Mesenteric fat pad (tissue), 1 donor: Measurements from ENCODE around the gene SSX2B. TPM values are rescaled to one million over a fixed set of nuclear protein-coding genes. Genes with fewer than 3 reads are reported as not detected.
"Not testable (repeated sequence)": the region's sequence is repeated elsewhere in the genome, so short reads cannot be mapped to it uniquely, and the experiment has no call there.

ENCODE experiments used
- DNase-seq: peaks from one replicate; pipeline ENCODE4 v3.0.0-alpha.2; 2020; ENCODE audit warnings: low spot score
- long read RNA-seq: library from polyadenylated mRNA; unstranded; transcript quantifications from one replicate; pipeline ENCODE4 v2.0.0, GENCODE V29; 2020
- total RNA-seq: library from RNA; stranded (reverse); fragmentation: NEBNext Ultra II Directional; extraction: Animal tissue kit (Norgen Biotek cat#: 25700); gene quantifications from one replicate; pipeline ENCODE4 v1.2.1, GENCODE V29; 2021
- donor health status: DM: yes; HTN: yes; CAD: no.

Gene SSX2B, protein sequence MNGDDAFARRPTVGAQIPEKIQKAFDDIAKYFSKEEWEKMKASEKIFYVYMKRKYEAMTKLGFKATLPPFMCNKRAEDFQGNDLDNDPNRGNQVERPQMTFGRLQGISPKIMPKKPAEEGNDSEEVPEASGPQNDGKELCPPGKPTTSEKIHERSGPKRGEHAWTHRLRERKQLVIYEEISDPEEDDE
- not detected for total RNA-seq
- long read RNA-seq, result 0 reads

DNA sequence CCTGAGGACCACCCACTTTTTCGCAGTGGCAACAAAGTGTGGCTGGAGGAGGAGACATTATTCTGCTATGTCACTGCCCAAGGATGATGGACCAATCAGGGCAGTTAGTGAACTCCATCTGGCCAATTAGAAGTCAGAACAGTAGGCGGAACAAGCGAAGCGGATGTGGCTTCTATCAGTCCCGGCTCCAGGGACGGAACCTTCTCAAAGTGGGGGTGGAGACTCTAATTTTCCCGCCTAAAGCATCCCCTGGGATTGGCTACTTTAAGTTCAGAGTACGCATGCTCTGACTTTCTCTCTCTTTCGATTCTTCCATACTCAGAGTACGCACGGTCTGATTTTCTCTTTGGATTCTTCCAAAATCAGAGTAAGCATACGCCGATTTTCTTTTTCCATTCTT is at the start of gene SSX2B:
SSX2B (plus strand) TSS at position 301 of the 400 bp plus-strand sequence. CDS start 1,429 bp downstream, outside the sequence.
- DNase-seq, result not testable (repeated sequence)

DNA sequence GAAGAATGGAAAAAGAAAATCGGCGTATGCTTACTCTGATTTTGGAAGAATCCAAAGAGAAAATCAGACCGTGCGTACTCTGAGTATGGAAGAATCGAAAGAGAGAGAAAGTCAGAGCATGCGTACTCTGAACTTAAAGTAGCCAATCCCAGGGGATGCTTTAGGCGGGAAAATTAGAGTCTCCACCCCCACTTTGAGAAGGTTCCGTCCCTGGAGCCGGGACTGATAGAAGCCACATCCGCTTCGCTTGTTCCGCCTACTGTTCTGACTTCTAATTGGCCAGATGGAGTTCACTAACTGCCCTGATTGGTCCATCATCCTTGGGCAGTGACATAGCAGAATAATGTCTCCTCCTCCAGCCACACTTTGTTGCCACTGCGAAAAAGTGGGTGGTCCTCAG is 44.0 kb upstream of the SSX2B start, which contains the start of gene SSX2:
SSX2 (minus strand) TSS at position 101 of the 400 bp plus-strand sequence. CDS start 1,429 bp downstream, outside the sequence.
- not testable (repeated sequence) for DNase-seq

DNA sequence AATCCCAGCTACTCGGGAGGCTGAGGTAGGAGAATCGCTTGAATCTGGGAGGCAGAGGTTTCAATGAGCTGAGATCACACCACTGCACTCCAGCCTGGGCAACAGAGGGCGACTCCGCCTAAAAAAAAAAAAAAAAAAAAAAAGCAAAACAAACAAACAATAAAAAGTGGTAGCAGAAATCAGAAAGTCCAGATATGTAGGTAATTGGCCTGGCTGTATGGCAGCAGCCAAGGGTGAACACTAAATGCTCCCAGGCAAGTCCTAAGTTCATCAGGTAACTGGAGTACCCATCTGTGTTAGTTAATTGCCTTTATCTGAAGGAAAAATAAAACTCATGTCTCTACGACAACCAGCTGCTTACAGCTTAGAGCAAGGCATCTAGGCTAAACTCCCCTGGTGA is 14.9 kb downstream of the SSX2B start:
- DNase-seq, result not testable (repeated sequence)

DNA sequence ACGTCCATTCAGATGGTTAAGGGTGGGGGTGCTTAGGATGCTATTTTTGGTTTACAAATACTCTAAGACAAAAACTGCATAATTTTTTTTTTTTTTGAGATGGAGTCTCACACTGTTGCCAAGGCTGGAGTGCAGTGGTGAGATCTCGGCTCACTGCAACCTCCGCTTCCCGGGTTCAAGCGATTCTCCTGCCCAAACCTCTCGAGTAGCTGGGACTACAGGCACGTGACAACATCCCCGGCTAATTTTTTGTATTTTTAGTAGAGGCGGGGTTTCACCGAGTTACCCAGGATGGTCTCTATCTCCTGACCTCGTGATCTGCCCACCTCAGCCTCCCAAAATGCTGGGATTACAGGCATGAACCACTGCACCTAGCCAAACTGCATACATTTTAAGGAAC is 22.5 kb downstream of the SSX2B start:
- peak; percentile 59 for DNase-seq

DNA sequence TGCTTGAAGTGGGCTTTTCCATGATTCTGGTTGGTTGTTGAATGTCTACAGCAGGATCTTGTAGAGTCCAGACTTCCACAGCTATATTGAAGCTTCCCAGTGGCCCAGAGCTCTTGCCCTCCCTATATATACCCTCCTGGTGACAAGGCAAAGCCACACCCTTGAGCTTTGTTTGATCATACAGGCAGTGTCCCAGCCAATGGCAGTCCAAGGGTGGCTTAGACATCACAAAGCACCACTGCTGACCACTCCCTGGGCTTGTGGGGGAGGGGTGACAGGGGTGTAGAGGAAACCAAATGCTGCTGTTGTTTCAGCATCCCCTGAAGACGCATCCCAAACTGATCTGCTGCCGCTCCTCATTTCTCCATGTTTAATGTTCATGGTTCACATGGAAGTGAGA is 46.3 kb downstream of the SSX2B start, which contains the start of gene SPANXN5:
SPANXN5 (minus strand) TSS at position 101 of the 400 bp plus-strand sequence; CDS start at position 22, 79 bp downstream.
- DNase-seq, result not testable (repeated sequence)

DNA sequence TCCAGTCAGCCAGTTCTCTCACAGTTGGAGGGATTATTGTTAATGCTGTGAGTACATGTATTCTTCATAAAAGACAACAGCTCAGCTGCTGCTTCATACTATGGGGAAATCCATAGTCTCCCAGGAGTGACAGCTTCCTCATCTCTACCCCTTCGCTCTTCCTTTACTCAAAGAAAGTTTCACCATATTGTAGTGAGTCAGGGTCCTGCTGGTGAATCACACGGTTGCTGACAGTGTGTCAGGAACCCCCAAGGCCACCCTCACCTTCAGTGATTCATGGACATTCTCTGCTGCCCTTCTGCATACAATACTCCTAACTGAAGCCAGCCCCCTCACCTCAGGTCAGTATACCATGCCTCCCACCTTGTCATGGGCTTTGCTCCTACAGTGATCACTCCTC is 53.8 kb downstream of the SSX2B start:
- DNase-seq, result not testable (repeated sequence)

Other genes starting within 250 kb of the SSX2B start
- gene XAGE1B, start 234.2 kb upstream of the SSX2B start, total RNA-seq, result not detected
- not detected for gene SSX7, start 96.4 kb upstream of the SSX2B start, total RNA-seq
- not detected for gene SSX2, start 44.1 kb upstream of the SSX2B start, total RNA-seq
- gene SPANXN5, start 46.2 kb downstream of the SSX2B start, total RNA-seq, result not detected
- gene XAGE5, start 60.0 kb downstream of the SSX2B start, total RNA-seq, result not detected
- not detected for gene XAGE3, start 116.8 kb downstream of the SSX2B start, total RNA-seq
- gene FAM156B, start 146.1 kb downstream of the SSX2B start, total RNA-seq, result 28.5 TPM
- 31.8 TPM for gene FAM156A, start 207.3 kb downstream of the SSX2B start, total RNA-seq